Measurements from ENCODE around the gene ABLIM2. TPM values are rescaled to one million over a fixed set of nuclear protein-coding genes. Genes with fewer than 3 reads are reported as not detected.

The ABLIM2 gene
- total RNA-seq, 2 experiments from 2014 or later = 0.30 to 0.79 TPM

DNA sequence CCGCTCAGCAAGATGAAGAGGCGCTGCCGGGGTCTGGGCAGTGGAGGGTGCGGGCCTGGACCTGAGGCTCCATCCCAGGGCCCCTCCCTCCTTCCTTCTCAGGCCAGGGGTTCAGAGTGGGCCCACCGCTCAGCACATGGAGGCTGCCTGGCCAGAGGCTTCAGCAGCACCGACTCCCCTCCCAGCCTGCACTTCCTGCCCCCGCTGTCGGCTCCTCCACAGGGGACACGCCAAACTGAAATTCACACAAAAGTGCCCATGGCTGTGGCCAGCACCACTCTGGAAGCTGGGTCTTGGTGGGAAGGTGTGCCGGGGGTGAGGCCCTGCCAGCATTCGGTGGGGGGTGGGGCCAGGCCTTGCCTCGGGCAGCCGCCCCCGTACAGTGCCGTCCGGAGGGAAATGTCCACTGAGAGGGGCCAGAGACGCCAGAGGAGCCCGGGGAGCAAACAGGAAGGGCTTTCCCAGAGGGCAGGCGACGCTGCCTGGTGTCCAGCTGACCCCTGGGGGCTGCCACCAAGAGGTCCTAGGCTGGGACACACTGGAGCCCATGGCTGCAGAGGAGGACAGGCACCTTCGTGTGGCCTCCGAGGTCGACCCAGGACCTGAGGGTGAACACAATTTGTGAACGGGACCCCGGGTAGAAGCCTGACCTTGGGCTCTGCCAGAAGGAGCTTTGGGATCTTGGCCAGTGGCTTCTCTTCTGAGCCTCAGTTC is 134.4 kb downstream of the ABLIM2 start:
- Mint-ChIP-seq H3K4me3 (no peak overlapping the region), H3K4me1 (peaks cover 4% of the 10 kb centered on the region), H3K27me3 (no peaks in the 10 kb centered on the region), H3K27ac (no peak overlapping the region), H3K36me3 (ENCODE audit: low read depth) (no peaks in the 10 kb centered on the region), H3K9me3 (no peaks in the 10 kb centered on the region)
- CTCF ChIA-PET = no interaction called here
- POLR2A ChIA-PET = no interaction called here
- DNase-seq = no peak

DNA sequence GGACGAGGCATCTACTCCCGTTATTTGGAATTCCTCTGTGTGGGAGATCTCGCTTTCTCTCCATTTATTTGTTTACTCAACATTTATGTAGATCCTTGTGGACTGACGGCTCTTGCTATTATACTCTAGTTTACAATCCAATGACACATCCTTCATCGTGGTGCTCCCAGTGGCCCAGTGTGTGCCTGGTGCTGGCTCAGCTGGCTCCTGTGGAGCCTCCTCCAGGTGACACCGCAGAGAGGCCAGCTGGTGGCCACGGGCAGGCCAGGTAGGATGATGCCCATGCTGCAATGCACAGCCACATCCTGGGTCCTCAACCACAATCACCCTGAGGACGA is 134.9 kb downstream of the ABLIM2 start:
- Mint-ChIP-seq H3K36me3 (ENCODE audit: low read depth) (no peaks in the 10 kb centered on the region), H3K27me3 (no peaks in the 10 kb centered on the region), H3K4me1 (peaks cover 4% of the 10 kb centered on the region), H3K27ac (peak overlapping the region; percentile 9), H3K4me3 (no peak overlapping the region), H3K9me3 (no peaks in the 10 kb centered on the region)
- no peak for DNase-seq
- ChIA-PET POLR2A (no interaction called here), CTCF (no interaction called here)

DNA sequence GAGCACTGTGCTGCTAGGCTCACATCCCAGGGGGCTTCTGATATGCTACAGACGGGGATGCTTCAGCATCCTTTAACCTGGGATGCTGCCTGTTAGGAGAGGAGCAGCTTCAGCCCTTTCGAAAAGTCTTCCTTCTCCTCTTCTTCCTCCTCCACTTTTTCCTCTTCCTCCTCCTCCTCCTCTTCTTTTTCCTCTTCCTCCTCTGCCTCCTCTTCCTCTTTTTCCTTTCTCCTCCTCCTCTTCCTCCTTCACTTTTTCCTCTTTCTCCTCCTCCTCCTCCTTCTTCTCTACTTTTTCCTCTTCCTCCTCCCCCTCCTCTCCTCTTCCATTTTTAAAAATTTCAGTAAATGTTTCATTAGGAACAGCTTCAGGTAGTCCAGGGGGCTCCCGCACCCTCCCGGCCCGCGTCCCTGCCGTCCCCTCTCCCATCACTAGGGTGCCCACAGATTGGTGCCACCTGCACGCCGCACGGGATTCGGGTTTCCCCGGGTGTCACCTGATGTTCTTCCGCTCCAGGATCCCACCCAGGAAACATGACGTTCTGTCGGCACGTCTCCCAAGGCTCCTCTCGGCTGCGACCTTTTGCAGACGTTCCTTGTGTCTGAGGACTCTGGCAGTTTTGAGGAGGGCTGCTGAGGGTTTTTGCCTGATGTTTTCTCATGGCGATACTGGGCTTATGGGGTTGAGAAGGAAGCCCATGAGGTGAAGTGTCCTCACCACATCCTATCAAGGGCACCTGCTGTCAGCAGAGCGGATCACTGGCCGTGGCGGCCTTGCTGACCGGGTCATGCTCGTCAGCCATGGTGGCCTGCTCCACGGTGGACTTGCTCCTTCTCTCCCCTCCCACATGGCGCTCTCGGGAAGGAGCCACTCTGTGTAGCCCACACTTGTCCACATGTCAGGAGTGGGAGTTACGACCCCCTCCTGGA is 135.6 kb downstream of the ABLIM2 start:
- ChIA-PET CTCF (interaction anchor here (0.6 to 0.7 kb wide), 2 partner anchors 57 to 828 kb away, joined by 3 read pairs; no protein-coding TSS in a partner anchor), POLR2A (no interaction called here)
- no peaks in the 10 kb centered on the region for H3K36me3 Mint-ChIP-seq (ENCODE audit: low read depth)
- peak overlapping the region; percentile 9 for H3K27ac Mint-ChIP-seq
- no peaks in the 10 kb centered on the region for H3K27me3 Mint-ChIP-seq
- DNase-seq = no peak
- peaks cover 4% of the 10 kb centered on the region for H3K4me1 Mint-ChIP-seq
- H3K9me3 Mint-ChIP-seq = no peaks in the 10 kb centered on the region
- no peak overlapping the region for H3K4me3 Mint-ChIP-seq

DNA sequence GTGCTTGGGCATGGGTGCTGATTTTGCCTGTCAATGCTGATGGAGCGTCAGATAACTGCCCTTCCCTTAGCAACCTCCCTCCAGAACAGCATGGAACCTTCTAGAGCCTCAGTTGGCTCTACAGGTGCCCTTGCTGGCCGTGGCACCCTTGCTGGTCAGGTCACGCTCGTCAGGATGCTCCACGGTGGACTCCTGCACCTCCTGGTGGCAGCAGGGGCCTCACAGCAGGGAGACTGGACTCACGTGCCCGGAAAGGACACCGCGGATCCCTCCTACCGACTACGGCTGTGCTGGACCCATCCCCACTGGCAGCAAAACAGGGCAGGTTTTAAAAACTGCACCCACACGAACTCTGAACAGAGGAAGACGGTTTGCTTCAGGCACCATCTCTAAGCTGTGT is 136.8 kb downstream of the ABLIM2 start:
- H3K9me3 Mint-ChIP-seq = no peaks in the 10 kb centered on the region
- H3K27me3 Mint-ChIP-seq = no peaks in the 10 kb centered on the region
- H3K27ac Mint-ChIP-seq = no peak overlapping the region
- no peak overlapping the region for H3K4me3 Mint-ChIP-seq
- POLR2A ChIA-PET = no interaction called here
- H3K36me3 Mint-ChIP-seq (ENCODE audit: low read depth) = no peaks in the 10 kb centered on the region
- CTCF ChIA-PET = no interaction called here
- no peak for DNase-seq
- H3K4me1 Mint-ChIP-seq = peaks cover 4% of the 10 kb centered on the region

DNA sequence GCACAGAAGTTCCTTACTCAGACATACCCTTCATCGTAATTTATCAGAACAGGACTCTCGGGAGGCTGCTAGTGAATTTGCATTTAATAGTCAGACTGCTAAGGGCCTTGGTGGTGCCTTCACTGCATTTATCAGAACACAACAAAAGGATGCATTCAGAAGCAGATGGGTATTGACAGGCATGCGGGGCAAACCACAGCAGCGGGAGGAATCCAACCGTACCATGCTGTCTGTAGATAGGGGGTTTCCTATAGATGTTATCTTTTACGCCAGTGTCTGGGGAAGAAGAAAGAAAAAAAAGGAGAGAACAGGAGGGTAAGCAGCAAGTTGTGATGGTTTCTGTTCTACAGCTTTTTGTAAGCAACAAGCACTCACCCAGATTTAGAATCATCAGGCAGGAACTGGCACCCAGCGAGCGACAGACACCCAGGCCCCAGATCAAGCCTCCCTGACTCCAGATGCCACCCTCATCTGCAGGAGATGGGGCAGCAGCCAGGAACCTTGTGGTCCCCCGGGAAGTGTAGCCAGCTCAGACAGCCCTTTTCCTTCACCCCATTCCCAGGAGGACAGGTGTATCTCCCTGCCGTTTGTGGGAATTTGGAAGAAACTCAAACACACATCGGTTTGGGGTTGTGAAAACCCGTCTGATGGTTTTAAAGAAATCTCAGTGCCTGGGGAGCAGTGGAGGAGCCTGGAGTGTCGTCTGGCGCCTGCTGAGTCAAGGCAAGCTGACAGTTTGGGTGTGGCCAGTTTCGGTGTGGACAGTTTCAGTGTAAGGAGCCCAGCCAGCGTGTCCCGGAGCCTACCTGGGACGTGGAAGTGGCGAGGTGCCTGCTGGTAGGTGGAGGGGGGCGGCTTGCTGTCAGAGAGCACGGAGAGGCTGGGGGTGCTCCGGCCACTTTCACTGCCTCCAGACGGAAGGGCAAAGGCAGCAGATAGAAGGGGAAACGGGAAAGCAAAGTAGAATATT is 138.9 kb downstream of the ABLIM2 start:
- Mint-ChIP-seq H3K27me3 (no peaks in the 10 kb centered on the region), H3K4me1 (peaks cover 2% of the 10 kb centered on the region), H3K36me3 (ENCODE audit: low read depth) (no peaks in the 10 kb centered on the region), H3K27ac (no peak overlapping the region), H3K4me3 (no peak overlapping the region), H3K9me3 (no peaks in the 10 kb centered on the region)
- POLR2A ChIA-PET = no interaction called here
- CTCF ChIA-PET = no interaction called here
- no peak for DNase-seq

DNA sequence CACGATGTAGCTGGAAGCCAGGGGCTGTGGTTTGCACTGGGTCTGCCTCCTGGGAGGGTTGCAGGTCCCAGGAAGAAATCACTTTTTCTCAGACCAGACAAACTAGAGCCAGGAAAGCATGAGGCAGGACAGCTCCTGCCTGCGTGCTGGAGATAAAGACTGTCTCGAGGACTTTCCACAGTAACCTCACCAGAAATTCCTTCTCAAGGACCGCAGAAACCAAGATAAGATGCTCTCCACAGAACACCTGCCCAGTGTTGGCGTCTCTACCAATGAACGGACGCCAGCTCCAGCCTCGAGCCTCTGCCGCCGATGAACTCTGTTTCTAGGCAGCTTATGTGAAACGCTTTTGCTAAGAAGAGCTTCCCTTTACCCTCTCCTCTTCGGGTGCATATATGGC is 142.1 kb downstream of the ABLIM2 start:
- peaks cover 2% of the 10 kb centered on the region for H3K4me1 Mint-ChIP-seq
- H3K9me3 Mint-ChIP-seq = no peaks in the 10 kb centered on the region
- ChIA-PET POLR2A (interaction anchor here (0.6 kb wide), 1 partner anchor 73 kb away, joined by 10 read pairs; no protein-coding TSS in a partner anchor), CTCF (no interaction called here)
- no peaks in the 10 kb centered on the region for H3K27me3 Mint-ChIP-seq
- H3K4me3 Mint-ChIP-seq = no peak overlapping the region
- no peak for DNase-seq
- H3K36me3 Mint-ChIP-seq (ENCODE audit: low read depth) = no peaks in the 10 kb centered on the region
- H3K27ac Mint-ChIP-seq = no peak overlapping the region

DNA sequence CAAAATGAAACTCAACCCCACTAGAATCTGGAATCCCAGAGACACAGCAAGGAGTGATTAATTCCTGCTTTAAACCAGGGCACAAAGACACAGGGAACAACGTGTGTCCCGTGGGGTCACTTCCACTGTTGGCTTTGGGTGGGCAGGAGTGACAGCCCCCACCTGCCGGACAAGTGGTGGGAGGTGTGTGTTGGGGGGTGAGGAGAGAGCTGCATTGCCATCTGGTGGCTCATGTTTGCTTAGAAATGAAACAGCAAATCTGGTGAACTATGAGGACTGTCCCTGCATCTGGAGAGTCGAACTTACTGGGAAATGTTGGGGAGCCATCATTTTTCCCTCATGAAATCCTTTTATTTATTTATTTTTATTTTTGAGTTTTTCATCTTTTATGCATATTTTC is 143.1 kb downstream of the ABLIM2 start:
- no peak overlapping the region for H3K4me3 Mint-ChIP-seq
- H3K4me1 Mint-ChIP-seq = peaks cover 2% of the 10 kb centered on the region
- POLR2A ChIA-PET = no interaction called here
- no peaks in the 10 kb centered on the region for H3K27me3 Mint-ChIP-seq
- H3K36me3 Mint-ChIP-seq (ENCODE audit: low read depth) = no peaks in the 10 kb centered on the region
- CTCF ChIA-PET = interaction anchor here (0.6 kb wide), 2 partner anchors 12 to 206 kb away, joined by 3 read pairs; no protein-coding TSS in a partner anchor
- no peaks in the 10 kb centered on the region for H3K9me3 Mint-ChIP-seq
- no peak for DNase-seq
- no peak overlapping the region for H3K27ac Mint-ChIP-seq

DNA sequence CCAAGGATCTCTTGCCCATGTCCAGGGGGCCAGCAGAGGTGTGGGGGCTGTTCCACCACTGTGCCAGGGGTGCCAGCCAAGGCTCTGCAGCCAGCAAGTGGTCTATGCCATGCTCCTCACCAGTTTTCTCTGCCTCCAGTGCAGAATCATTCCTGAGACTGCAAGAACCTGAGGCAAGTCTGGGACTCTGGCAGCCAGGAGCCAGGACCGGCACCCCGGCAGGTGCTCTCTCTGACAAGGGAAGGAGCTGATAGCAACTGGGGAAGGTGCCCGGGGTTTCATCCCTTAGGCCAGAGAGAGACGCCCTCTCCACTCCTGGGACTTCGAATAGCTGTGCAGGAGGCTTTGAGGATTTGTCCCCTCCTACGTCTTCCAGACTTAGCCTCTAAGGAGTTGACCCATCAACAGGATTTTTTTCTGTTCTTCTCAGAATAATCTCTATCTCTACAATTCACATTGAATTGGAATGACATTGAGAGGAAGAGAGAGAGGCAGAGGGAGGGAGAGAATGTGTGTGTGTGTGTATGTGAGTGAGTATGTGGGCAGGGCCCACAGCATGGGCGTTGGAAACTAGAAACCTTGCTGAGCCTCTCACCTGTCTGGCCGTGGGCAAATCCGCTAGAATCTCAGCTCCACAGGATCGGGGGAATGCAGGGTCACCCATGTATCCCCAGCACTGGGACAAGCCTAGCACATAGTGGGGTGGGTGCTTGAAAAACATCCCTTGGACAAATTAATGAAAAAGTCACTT is 144.5 kb downstream of the ABLIM2 start:
- no peak for DNase-seq
- Mint-ChIP-seq H3K4me1 (no peaks in the 10 kb centered on the region), H3K9me3 (no peaks in the 10 kb centered on the region), H3K27me3 (no peaks in the 10 kb centered on the region), H3K4me3 (no peak overlapping the region), H3K36me3 (ENCODE audit: low read depth) (no peaks in the 10 kb centered on the region), H3K27ac (no peak overlapping the region)
- ChIA-PET CTCF (no interaction called here), POLR2A (no interaction called here)

DNA sequence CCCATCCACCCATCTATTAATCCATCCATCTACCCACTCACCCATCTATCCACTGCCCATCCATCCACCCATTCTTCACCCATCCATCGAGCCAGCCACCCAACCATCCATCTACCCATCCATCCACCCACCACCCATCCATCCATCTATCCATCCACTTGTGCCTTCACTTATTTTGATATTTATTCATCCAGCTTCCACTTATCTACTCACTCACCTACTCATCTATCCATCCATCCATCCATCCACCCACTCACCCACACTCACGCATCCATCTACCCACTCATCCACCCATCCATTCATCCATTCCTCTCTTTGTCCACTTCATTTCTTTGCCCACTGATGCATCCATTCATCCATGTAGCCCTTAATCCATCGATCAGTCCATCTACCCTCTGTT is 146.1 kb downstream of the ABLIM2 start:
- no peaks in the 10 kb centered on the region for H3K27me3 Mint-ChIP-seq
- no peak overlapping the region for H3K4me3 Mint-ChIP-seq
- ChIA-PET CTCF (interaction anchor here (0.6 kb wide), 1 partner anchor 196 kb away, joined by 3 read pairs; no protein-coding TSS in a partner anchor), POLR2A (no interaction called here)
- H3K36me3 Mint-ChIP-seq (ENCODE audit: low read depth) = no peaks in the 10 kb centered on the region
- H3K27ac Mint-ChIP-seq = no peak overlapping the region
- no peaks in the 10 kb centered on the region for H3K4me1 Mint-ChIP-seq
- no peaks in the 10 kb centered on the region for H3K9me3 Mint-ChIP-seq
- no peak for DNase-seq

DNA sequence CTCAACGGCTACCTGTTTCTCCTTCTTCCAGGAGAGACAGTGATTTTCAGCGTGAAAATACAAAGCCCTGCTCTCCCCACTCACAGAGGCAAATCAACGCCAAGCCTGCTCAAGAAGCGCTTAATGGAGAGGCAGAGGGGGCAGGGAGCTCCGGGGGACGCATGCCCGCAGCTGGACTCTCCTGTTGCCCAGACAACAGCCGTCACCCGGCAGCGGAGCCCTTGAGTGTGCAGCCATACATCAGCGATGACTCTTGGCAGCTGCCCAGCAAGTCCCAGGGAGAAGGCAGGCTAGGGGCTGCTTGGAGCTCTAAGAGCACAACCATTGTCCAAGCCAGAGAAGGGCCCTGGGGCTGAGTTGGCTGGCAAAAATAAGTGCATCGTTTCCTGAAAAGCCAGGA is 148.0 kb downstream of the ABLIM2 start:
- Mint-ChIP-seq H3K27ac (no peak overlapping the region), H3K27me3 (no peaks in the 10 kb centered on the region), H3K4me1 (no peaks in the 10 kb centered on the region), H3K9me3 (no peaks in the 10 kb centered on the region), H3K36me3 (ENCODE audit: low read depth) (no peaks in the 10 kb centered on the region), H3K4me3 (no peak overlapping the region)
- ChIA-PET CTCF (interaction anchor here (0.9 to 1.6 kb wide), 2 partner anchors 18 to 23 kb away, joined by 3 to 4 read pairs; no protein-coding TSS in a partner anchor), POLR2A (no interaction called here)
- DNase-seq = no peak

DNA sequence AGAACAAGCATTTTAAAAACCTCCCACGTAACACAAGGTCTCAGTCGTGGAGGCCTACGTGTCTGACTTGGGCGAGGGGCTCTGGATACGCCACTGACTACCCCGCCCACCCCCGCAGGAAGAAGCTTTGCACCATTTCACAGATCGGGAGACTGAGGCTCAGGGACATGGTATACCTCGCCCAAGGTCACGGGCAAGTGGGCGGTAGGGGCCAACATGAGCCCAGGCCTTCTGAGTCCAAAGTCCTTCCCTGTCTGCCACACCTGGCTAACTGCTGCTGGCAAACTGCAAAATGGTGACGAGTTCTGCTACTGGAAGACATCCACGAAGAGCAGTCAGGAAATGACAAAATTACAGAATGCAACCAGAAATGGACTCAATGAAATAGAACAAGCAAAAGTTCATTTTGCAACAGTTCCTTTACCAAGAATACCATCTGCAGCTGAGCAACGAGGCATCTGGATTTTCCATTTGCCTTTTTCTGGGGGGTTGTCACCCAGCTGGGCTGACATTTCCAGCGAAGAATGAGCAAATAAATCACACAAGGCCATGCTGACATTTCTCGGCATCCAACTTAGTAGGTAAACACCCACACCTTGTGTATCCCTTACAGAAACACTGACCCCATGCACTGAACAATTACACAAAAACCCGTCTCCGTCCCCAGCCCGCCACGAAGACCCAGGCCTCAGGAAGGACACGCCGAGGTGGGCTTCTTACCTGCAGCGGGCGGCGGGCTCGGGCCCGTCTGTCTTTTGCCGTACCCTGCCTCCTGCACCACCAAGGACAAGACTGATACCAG is 148.7 kb downstream of the ABLIM2 start:
- ChIA-PET POLR2A (no interaction called here), CTCF (interaction anchor here (1.6 kb wide), 1 partner anchor 17 kb away, joined by 4 read pairs; no protein-coding TSS in a partner anchor)
- no peaks in the 10 kb centered on the region for H3K4me1 Mint-ChIP-seq
- H3K27me3 Mint-ChIP-seq = no peaks in the 10 kb centered on the region
- H3K9me3 Mint-ChIP-seq = no peaks in the 10 kb centered on the region
- no peak overlapping the region for H3K4me3 Mint-ChIP-seq
- no peaks in the 10 kb centered on the region for H3K36me3 Mint-ChIP-seq (ENCODE audit: low read depth)
- no peak for DNase-seq
- H3K27ac Mint-ChIP-seq = no peak overlapping the region

All from activated CD4-positive, alpha-beta T cell treated with anti-CD3 and anti-CD28 coated beads, Interleukin-2, amount 10 ng/mL, durations not matched to agents 7 days and 5 days (primary cell).